CD4-positive, alpha-beta T cell treated with Interleukin-17A for 1 hour (primary cell): ENCODE results near the gene HSPBP1.
A peak's percentile ranks its signal among the peaks of the same experiment; 100 is the strongest.

ENCODE experiments used
- DNase-seq: peaks from one replicate; pipeline ENCODE4 v3.0.0-alpha.2; 2020

HSPBP1 gene

GRCh38 chr19:55279770-55280643 is at the start of gene HSPBP1:
Gene HSPBP1, minus strand, starts transcription at chr19:55280110. Its CDS starts 502 bp downstream, at chr19:55279608.
- peak; percentile 98 for DNase-seq

- DNase-seq = peak; percentile 38
Observed at GRCh38 chr19:55328774-55329318, 48.9 kb upstream of the HSPBP1 start.

DNA sequence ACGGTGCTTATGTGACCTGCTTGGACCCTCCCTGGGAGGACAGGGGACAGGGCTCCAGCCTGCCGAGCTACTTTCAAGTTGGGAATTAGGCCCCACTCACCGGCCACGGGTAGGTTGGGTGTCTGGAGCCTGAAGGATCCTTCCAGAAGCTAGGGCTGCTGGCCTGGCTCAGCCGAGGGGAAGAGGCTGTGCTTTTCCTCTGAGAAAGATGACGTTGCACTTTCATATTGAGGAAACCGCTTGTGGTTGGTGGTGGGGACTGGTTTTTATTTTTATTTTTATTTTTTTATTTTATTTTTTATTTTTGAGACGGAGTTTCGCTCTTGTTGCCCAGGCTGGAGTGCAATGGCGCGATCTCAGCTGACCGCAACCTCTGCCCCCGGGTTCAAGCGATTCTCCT is 45.3 kb upstream of the HSPBP1 start, which contains the start of gene TMEM150B:
TSS of gene TMEM150B (minus strand) at position 170 of the 400 bp plus-strand sequence. CDS start 4,305 bp downstream, outside the sequence.
- DNase-seq = no peak

DNA sequence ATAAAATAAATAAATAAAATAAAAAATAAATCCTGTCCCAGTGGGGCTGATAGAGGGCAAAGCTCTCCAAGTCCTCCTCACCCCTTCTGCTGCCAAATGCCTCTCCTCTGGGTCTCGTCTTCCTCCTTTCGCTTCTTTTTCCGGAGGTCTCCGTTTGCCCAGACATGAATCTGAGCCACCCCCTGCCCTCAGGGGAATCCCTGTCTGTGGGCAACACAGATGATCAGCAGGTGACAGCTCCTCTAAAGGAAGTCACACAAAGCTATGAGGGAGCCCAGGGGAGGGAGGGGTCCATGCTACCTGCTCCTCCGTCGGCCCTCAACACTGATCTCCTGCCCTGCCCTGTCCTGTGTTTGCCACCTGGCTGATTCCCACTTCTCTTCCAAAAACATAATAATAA is 44.8 kb upstream of the HSPBP1 start:
- no peak for DNase-seq

GRCh38 chr19:55322204-55322885 is 42.4 kb upstream of the HSPBP1 start:
- no peak for DNase-seq

DNA sequence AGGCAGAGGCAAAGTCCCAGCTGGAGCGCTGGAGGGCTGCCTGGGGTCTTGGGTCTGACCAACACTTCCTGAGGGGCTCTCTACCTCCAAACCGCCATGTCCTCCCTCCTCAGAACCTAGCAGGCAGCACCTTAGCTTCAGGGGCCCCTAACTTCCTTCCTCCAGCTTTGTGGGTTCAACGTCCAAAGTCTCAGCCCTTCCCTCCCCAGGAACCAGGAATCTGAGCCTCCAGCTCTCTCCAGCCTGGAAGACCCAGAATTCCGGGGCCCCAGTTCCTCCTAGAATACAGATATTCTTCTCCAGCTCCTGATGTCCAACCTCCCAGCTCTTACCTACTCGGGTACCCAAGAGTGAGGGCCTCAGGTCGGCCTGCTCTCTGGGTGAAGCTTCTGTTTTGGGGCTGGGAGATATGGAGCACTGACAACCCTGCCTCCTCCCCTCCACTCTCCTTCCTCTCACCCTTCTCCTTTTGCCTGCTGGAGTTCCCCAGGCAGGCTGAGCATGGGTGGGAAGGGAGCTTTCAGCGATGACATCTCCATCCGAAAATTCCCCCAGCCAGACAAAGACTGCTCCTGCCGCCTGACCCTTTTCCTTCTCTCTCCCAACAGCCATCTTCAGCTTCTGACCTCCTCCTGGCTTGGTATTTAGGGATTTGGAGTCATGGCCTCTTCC is 41.7 kb upstream of the HSPBP1 start:
- no peak for DNase-seq

DNA sequence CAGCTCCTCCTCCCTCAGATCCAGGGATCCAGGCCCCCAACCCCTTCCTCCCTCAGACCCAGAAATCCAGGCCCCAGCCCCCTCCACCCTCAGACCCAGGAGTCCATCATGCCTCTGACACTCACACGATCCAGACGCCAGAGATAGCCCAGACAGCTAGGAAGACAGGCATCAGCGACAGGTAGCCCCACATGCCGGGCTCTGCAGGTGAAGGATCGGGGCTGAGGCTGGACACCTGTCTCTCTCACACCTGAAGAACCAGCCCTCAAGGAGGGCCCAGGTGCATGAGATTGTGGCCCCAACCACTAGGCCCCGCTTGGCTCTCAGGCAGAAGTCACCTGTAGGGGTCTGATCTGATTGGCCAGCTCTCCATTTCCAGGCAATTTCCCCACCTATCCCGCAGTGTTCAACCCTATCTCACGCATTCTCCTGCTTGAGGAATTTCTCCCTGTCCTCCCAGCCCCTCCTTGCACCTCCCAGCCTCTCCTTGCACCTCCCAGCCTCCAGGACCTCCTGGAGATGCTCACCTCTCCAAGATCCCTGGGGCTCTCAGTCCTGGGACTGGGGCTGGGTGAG is 41.0 kb upstream of the HSPBP1 start:
- DNase-seq = no peak

GRCh38 chr19:55319785-55320184 is 39.9 kb upstream of the HSPBP1 start:
- DNase-seq = no peak

DNA sequence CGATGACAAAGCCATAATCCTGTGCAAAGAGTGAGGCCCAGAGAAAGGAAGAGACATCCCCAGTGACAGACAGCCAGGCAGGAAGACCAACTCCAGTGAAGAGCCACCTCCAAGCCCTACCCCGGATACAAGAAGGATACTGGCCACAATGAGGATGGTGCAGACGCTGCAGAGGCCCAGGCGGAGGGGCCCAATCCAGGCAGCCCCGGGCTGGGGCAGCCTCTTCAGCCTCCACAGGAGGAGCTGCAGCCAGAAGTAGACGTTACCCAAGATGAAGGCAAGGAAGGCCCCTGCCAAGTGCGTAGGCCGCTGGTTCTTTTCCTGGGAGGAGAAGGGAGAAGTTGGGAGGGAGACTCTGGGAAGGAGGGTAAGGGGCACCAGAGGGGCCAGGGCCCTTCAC is 36.7 kb upstream of the HSPBP1 start:
- DNase-seq = no peak

- DNase-seq = no peak
Observed at GRCh38 chr19:55315956-55316525, 36.1 kb upstream of the HSPBP1 start.

GRCh38 chr19:55314396-55314795 is 34.5 kb upstream of the HSPBP1 start:
- no peak for DNase-seq

- DNase-seq = no peak
Observed at GRCh38 chr19:55312621-55313512, 33.0 kb upstream of the HSPBP1 start.

DNA sequence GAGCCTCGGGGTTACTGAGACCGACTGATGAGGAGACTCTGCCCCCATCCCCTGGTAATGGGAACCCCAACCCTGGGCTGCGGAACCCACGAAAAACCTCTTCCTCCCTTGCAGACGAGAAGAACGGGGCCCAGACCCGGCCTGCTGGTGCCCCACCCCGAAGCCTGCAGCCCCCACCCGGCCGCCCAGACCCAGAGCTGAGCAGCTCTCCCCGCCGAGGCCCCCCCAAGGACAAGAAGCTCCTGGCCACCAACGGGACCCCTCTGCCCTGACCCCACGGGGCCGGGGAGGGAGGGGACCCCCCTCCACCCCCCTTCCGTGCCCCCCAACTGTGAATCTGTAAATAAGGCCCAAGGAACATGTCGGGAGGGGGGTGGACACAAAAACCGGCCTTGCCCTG is 31.9 kb upstream of the HSPBP1 start:
- no peak for DNase-seq

GRCh38 chr19:55311397-55311796 is 31.5 kb upstream of the HSPBP1 start:
- DNase-seq = no peak

DNA sequence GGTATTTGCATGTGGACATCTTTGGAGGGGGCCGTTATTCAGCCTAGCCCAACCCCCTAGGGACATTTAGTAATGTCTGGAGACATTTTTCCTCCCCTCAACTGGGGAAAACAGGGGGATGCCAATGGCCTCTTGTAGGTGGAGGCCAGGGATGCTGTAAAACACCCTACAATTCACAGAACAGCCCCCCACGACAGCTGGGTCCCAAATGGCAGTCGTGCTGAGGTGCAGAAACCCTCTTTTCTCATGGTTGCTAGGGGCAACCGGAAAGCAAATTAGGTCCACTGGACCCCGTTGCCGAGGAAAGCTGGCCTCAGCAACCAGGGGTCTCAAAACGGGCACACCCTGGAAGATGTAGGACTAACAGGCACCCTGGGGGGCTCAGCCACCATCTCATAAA is 30.6 kb upstream of the HSPBP1 start:
- DNase-seq = no peak

GRCh38 chr19:55309448-55309847 is 29.5 kb upstream of the HSPBP1 start:
- DNase-seq = no peak

DNA sequence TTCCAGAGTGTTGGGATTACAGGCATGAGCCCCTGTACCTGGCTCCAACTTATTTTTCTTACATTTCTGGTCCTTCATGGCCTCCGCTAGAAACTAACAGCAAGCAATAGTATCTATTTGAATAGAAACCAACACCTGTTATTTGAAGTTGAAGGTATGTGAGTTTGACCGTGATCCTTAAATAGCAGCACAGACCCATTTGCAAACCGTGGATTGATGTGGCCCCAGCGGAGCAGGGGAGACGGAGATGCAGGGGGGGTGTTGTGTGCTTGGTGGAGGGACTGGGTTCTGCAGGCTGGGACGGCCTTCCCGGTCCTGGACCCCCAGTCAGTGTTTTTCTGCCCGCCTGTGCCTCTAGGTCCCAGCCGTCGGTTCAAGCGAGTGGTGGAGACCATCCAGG is 28.4 kb upstream of the HSPBP1 start:
- no peak for DNase-seq

DNA sequence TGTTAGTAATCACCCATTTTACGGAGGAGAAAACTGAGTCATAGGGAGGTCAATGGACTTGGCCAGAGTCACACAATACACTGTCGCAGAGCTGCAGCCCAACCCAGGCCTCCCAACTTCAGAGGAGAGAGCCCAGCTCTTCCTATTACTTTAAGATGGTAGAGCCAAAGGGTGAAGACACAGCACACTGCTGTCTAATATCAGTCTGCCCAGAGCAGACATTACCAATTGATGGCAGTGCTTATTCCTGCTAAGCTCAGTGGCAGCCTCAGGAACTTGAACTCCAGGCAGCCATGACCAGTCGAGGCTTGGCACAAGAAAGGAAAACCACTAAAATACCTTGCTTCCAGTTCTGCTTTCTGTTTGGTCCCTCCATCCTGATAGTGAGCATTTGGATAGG is 26.8 kb upstream of the HSPBP1 start:
- DNase-seq = no peak

DNA sequence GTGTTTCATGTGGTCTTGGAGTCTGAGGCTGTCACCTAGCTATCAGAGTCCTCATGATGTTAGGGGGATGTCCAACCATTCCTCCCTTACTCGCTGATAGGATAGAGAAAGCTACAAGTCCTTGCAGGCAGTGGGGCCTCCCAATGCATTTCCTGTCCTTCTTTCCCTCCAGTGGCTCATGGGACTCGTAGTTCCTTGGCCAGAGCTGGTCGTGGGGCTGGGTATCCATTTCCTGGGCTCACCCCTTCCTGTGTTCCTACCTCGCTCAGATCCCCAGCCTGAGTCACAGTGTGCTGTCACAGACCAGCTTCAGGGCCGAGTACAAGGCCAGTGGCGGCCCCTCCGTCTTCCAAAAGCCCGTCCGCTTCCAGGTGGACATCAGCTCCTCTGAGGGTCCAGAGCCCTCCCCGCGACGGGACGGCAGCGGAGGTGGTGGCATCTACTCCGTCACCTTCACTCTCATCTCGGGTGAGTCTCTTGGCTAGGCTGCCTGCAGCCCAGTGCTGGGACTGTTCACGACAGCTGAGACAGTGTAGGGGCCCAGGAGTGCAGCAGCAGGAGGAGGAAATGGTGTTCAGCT is 26.2 kb upstream of the HSPBP1 start:
- no peak for DNase-seq

DNA sequence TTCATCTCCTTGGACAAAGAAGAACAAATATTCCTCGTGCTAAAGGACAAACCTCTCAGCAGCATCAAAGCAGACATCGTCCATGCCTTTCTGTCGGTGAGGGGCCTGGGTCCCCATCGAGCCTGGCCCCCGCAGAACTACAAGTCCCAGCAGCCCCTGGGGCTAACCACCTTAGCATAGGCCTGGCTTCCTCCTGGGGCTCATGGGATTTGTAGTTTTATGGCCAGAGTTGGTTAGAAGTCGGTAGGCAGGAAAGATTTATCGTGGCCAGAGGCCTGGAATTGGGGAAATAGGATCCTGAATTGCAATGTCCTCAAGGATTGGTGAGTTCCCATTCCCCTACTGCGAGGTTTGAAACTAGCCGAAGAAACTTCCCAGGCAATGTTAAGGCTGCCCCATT is 25.6 kb upstream of the HSPBP1 start:
- DNase-seq = peak; percentile 69

- DNase-seq = no peak
Observed at GRCh38 chr19:55304980-55305379, 25.1 kb upstream of the HSPBP1 start.
